Measurements from ENCODE around the gene MCTP1.

GRCh38 chr5:95032801-95033200 is 252.1 kb downstream of the MCTP1 start:
- TF ChIP-seq CTCF (IDR thresholded peaks at IDR 0.05; ENCODE audit: low read depth, low read length) (no peak), EZH2phosphoT487 (IDR thresholded peaks at IDR 0.05; ENCODE audit: low read depth) (no peak)

Data from OCI-LY3 (cell line).